HFFc6 (cell line): ENCODE results near the gene CAMK4. TPM values are rescaled to one million over a fixed set of nuclear protein-coding genes. Genes with fewer than 3 reads are reported as not detected.
"Not testable (repeated sequence)": the region's sequence is repeated elsewhere in the genome, so short reads cannot be mapped to it uniquely, and the experiment has no call there.

Source experiments
- DNase-seq: peaks from one replicate; pipeline ENCODE4 v3.0.0-alpha.2; 2018
- H3K27ac Mint-ChIP-seq: 2 replicates; pipeline ENCODE4 v1.8.0; 2020; ENCODE audit warnings: mild to moderate bottlenecking, mixed read lengths
- H3K27me3 Mint-ChIP-seq: 2 replicates; pipeline ENCODE4 v1.8.0; 2021; ENCODE audit warnings: mild to moderate bottlenecking, moderate library complexity, mixed read lengths; ENCODE audit not compliant: insufficient read depth
- H3K36me3 Mint-ChIP-seq: 2 replicates; pipeline ENCODE4 v1.8.0; 2021; ENCODE audit warnings: low read depth, mixed read lengths
- H3K4me1 Mint-ChIP-seq: 2 replicates; pipeline ENCODE4 v1.8.0; 2020; ENCODE audit warnings: low read depth, mixed read lengths
- H3K4me3 Mint-ChIP-seq: 2 replicates; pipeline ENCODE4 v1.8.0; 2020; ENCODE audit warnings: mild to moderate bottlenecking, moderate library complexity, mixed read lengths
- H3K9me3 Mint-ChIP-seq: 2 replicates; pipeline ENCODE4 v1.8.0; 2020; ENCODE audit warnings: mild to moderate bottlenecking, mixed read lengths
- total RNA-seq, 6 experiments: library from RNA; stranded (reverse); fragmentation: NEBNext Ultra II Directional; extraction: Animal tissue kit (Norgen Biotek cat#: 25700); gene quantifications; 2 replicates in 1 of 6; 3 replicates in 5 of 6; pipeline ENCODE4 v1.2.3, GENCODE V29; 2021
- TF ChIP-seq, protein P1 (sequence below): fragments of 200-600 bp; sonication (generic); IDR thresholded peaks from 2 replicates; pipeline ENCODE4 v1.5.0; 2021; ENCODE audit warnings: antibody characterized with exemption, mild to moderate bottlenecking

The CAMK4 gene
- total RNA-seq, 6 experiments from 2014 or later: 3.8 to 5.7 (median 4.4) TPM

DNA sequence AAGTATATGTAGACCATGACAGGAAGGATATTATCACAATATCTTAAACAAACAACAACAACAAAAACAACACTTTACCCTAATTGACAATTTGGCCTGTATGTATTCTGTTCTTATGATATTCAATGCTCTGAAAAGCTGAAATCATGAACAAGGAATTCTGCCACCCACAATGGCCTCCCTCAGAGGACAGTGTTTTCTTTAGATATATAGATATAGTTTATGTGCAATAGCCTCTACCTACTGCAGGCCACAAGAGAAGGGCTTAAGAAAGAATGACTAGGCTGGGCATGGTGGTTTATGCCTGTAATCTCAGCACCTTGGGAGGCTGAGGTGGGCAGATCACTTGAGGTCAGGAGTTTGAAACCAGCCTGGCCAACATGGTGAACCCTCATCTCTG lies 183.4 kb downstream of the CAMK4 start:
- Mint-ChIP-seq H3K27me3 (no peaks in the 10 kb centered on the region), H3K9me3 (0 out of 2 replicates have a peak, but pooled peaks cover 4% of the 10 kb centered on the region), H3K4me3 (no peak overlapping the region), H3K27ac (no peak overlapping the region), H3K36me3 (no peaks in the 10 kb centered on the region), H3K4me1 (no peaks in the 10 kb centered on the region)
- no peak for DNase-seq
- TF ChIP-seq, protein P1, sequence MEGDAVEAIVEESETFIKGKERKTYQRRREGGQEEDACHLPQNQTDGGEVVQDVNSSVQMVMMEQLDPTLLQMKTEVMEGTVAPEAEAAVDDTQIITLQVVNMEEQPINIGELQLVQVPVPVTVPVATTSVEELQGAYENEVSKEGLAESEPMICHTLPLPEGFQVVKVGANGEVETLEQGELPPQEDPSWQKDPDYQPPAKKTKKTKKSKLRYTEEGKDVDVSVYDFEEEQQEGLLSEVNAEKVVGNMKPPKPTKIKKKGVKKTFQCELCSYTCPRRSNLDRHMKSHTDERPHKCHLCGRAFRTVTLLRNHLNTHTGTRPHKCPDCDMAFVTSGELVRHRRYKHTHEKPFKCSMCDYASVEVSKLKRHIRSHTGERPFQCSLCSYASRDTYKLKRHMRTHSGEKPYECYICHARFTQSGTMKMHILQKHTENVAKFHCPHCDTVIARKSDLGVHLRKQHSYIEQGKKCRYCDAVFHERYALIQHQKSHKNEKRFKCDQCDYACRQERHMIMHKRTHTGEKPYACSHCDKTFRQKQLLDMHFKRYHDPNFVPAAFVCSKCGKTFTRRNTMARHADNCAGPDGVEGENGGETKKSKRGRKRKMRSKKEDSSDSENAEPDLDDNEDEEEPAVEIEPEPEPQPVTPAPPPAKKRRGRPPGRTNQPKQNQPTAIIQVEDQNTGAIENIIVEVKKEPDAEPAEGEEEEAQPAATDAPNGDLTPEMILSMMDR: no peak

DNA sequence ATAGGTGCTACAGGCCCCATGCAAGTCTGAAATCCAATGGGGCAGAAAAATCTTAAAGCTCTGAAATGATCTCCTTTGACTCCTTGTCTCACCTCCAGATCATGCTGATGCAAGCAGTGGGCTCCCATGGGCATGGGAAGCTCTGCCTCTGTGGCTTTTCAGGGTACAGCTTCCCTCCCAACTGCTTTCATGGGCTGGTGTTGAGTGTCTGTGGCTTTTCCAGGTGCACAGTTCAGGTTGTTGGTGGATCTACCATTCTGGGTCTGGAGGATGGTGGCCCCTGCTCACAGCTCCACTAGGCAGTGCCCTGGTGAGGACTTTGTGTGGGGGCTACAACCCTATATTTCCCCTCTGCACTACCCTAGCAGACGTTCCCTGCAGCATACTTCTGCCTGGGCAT lies 184.6 kb downstream of the CAMK4 start:
- H3K36me3 Mint-ChIP-seq: no peaks in the 10 kb centered on the region
- TF ChIP-seq, protein P1: no peak
- no peak overlapping the region for H3K27ac Mint-ChIP-seq
- H3K4me1 Mint-ChIP-seq: no peaks in the 10 kb centered on the region
- no peak overlapping the region for H3K4me3 Mint-ChIP-seq
- no peaks in the 10 kb centered on the region for H3K27me3 Mint-ChIP-seq
- no peak for DNase-seq
- 0 out of 2 replicates have a peak, but pooled peaks cover 4% of the 10 kb centered on the region for H3K9me3 Mint-ChIP-seq

DNA sequence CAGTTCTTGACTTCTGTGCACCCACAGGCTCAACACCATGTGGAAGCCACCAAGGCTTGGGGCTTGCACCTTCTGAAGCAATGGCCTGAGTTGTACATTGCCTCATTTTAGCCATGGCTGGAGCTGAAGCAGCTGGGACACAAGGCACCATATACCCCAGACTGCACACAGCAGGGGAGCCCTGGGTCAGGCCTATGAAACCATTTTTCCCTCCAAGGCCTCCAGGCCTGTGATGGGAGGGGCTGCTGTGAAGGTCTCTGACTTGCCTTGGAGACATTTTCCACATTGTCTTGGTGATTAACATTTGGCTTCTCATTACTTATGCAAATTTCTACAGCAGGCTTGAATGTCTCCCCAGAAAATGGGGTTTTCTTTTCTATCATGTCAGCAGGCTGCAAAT lies 185.1 kb downstream of the CAMK4 start:
- not testable (repeated sequence) for H3K4me1 Mint-ChIP-seq, H3K27me3 Mint-ChIP-seq, H3K27ac Mint-ChIP-seq, DNase-seq, H3K4me3 Mint-ChIP-seq, H3K36me3 Mint-ChIP-seq, H3K9me3 Mint-ChIP-seq

DNA sequence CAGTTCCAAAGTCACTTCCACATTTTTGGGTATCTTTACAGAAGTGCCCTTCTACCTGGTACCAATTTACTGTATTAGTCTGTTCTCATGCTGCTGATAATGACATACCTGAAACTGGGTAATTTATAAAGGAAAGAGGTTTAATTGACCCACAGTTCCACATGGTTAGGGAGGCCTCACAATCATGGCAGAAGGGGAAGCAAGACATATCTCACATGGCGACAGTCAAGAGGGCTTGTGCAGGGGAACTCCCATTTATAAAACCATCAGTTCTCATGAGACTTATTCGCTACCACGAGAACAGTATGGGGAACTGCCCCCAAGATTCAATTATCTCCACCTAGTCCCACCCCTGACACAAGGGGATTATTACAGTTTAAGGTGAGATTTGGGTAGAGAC lies 185.9 kb downstream of the CAMK4 start:
- H3K36me3 Mint-ChIP-seq, H3K27me3 Mint-ChIP-seq, H3K9me3 Mint-ChIP-seq, H3K27ac Mint-ChIP-seq, DNase-seq, H3K4me3 Mint-ChIP-seq, H3K4me1 Mint-ChIP-seq: not testable (repeated sequence)

- DNase-seq: no peak
- H3K27me3 Mint-ChIP-seq: no peaks in the 10 kb centered on the region
- H3K9me3 Mint-ChIP-seq: 0 out of 2 replicates have a peak, but pooled peaks cover 4% of the 10 kb centered on the region
- no peak overlapping the region for H3K27ac Mint-ChIP-seq
- TF ChIP-seq, protein P1: no peak
- no peaks in the 10 kb centered on the region for H3K4me1 Mint-ChIP-seq
- no peaks in the 10 kb centered on the region for H3K36me3 Mint-ChIP-seq
- H3K4me3 Mint-ChIP-seq: no peak overlapping the region
Observed at GRCh38 chr5:111411301-111411700, 187.1 kb downstream of the CAMK4 start.

DNA sequence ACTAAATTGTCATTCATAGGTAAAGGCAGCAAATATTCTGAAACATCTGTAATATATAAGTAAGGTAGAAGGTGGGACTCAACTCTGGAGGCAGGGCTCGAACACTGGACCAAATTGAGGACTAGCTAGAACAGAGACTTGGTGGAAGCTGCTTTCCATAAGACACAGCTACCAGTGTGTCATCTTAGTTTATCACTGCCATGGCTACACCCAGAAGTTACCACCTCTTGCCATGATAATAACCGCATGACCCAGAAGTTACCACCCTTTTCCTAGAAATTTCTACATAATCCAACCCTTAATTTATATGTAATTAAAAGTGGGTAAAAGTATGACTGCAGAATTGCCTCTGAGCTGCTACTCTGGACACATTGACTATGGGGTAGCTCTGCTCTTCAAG lies 188.4 kb downstream of the CAMK4 start:
- Mint-ChIP-seq H3K4me3 (no peak overlapping the region), H3K4me1 (no peaks in the 10 kb centered on the region), H3K27me3 (no peaks in the 10 kb centered on the region), H3K27ac (no peak overlapping the region), H3K9me3 (0 out of 2 replicates have a peak, but pooled peaks cover 4% of the 10 kb centered on the region), H3K36me3 (no peaks in the 10 kb centered on the region)
- DNase-seq: no peak
- TF ChIP-seq, protein P1: no peak

DNA sequence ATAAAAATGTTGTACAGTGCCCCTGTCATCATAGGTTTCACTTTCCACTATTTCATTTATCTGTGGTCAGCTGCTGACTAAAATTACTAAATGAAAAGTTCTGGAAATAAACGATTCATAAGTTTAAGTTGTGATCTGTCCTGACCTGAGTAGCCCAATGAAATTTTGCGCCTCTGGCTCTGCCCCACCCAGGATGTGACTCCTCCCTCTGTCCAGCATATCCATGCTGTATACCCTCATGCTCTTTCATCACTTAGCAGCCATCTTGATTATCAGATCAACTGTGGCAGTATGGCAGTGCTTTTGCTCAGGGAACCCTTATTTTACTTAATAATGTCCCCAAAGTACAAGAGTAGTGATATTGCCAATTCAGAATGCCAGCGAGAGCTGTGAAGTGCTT lies 190.9 kb downstream of the CAMK4 start:
- no peaks in the 10 kb centered on the region for H3K36me3 Mint-ChIP-seq
- no peaks in the 10 kb centered on the region for H3K9me3 Mint-ChIP-seq
- no peak overlapping the region for H3K27ac Mint-ChIP-seq
- DNase-seq: no peak
- no peaks in the 10 kb centered on the region for H3K27me3 Mint-ChIP-seq
- TF ChIP-seq, protein P1: no peak
- no peaks in the 10 kb centered on the region for H3K4me1 Mint-ChIP-seq
- no peak overlapping the region for H3K4me3 Mint-ChIP-seq
